Suprapubic skin (tissue), 4 donors: ENCODE measurements around the gene ATXN2. TPM values are rescaled to one million over a fixed set of nuclear protein-coding genes. Genes with fewer than 3 reads are reported as not detected.

ENCODE experiments used
- DNase-seq, 2 donors: peaks; one replicate each; pipeline ENCODE4 v3.0.0-alpha.2; 2019; ENCODE audit warnings: low spot score in 2 of 2
- H3K27ac ChIP-seq: fragments of 200-600 bp; sonication (generic); one replicate; pipeline ENCODE4 v1.5.1; 2019
- H3K27me3 ChIP-seq: fragments of 200-600 bp; sonication (generic); one replicate; pipeline ENCODE4 v1.5.1; 2019
- H3K36me3 ChIP-seq: fragments of 200-600 bp; sonication (generic); one replicate; pipeline ENCODE4 v1.5.1; 2019
- H3K4me1 ChIP-seq: fragments of 200-600 bp; sonication (generic); one replicate; pipeline ENCODE4 v1.5.1; 2019
- H3K4me3 ChIP-seq: fragments of 200-600 bp; sonication (generic); one replicate; pipeline ENCODE4 v1.5.1; 2019; ENCODE audit warnings: mild to moderate bottlenecking
- H3K9me3 ChIP-seq: fragments of 200-600 bp; sonication (generic); one replicate; pipeline ENCODE4 v1.5.1; 2019
- EP300 ChIP-seq: sonication (generic); formaldehyde crosslinking; IDR thresholded peaks from one replicate; pipeline ENCODE4 v1.6.1; 2017; ENCODE audit warnings: antibody characterized with exemption
- POLR2A ChIP-seq, 2 donors: fragments of 450-650 bp; IDR thresholded peaks; one replicate each; pipeline ENCODE4 v1.6.1; 2017; ENCODE audit warnings: antibody characterized with exemption in 2 of 2, mild to moderate bottlenecking in 2 of 2, moderate library complexity in 2 of 2
- POLR2AphosphoS5 ChIP-seq, 3 donors: sonication (generic); formaldehyde crosslinking; IDR thresholded peaks; one replicate each; pipeline ENCODE4 v1.6.1; 2017; ENCODE audit warnings: antibody characterized with exemption in 3 of 3
- WGBS: methylation state at CpG from one replicate; pipeline ENCODE4 v1.1.5; 2018; 5-methylcytosine and 5-hydroxymethylcytosine counted together
- total RNA-seq, 4 donors: library from RNA; depleted of rRNA; stranded (reverse); fragments of >200 nt; gene quantifications; one replicate each; pipeline ENCODE4 v1.1.0, GENCODE V29; 2016
- TF ChIP-seq, protein P1 (sequence below), 2 donors: fragments of 200-600 bp in 1 of 2; fragments of 450-650 bp in 1 of 2; sonication (generic) in 1 of 2; IDR thresholded peaks; one replicate each; pipeline ENCODE4 v1.5.1; 2016 to 2019; ENCODE audit warnings: antibody characterized with exemption in 2 of 2, mild to moderate bottlenecking in 1 of 2, moderate library complexity in 1 of 2

The ATXN2 gene
- total RNA-seq, 4 donors from 2014 or later = 23.3 to 62.8 (median 35.8) TPM

DNA sequence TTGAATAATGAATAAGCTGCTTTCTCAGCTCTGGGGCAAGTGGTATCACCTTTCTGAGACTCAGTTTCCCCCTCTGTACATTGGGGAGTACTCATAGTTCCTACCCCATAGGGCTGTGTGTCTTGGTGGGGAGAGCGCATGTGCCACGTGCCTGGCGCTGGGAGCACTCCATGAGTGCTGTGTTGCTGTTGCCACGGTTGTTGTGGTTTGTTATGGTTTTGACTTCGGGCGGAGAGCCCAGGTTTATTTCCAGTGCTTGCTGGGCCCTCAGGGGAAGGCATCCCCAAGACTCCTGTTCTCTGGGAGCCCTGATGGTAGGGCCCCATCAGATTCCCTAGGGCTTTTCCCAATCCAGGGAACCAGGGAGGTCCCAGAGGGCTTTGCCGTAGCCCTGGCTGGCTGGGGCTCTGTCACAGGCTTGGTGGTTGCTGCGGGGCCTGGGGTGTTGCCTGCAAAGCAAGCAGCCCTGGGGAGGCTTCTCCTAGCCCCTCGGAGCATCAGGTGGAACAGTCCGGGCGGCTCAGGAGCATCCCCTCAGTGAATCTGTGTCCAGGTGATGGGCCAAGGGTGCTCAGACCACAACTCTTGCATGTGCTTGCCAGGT lies 174.8 kb downstream of the ATXN2 start:
- Histone ChIP-seq H3K9me3 (no peaks in the 10 kb centered on the region), H3K27me3 (no peaks in the 10 kb centered on the region), H3K4me3 (no peak overlapping the region), H3K4me1 (peaks cover 22% of the 10 kb centered on the region), H3K36me3 (peaks cover 11% of the 10 kb centered on the region), H3K27ac (no peak overlapping the region)
- TF ChIP-seq EP300 (no peak), POLR2AphosphoS5 (IDR thresholded peaks at IDR 0.05) (no peak), POLR2A (IDR thresholded peaks at IDR 0.05) (no peak)
- TF ChIP-seq, protein P1, sequence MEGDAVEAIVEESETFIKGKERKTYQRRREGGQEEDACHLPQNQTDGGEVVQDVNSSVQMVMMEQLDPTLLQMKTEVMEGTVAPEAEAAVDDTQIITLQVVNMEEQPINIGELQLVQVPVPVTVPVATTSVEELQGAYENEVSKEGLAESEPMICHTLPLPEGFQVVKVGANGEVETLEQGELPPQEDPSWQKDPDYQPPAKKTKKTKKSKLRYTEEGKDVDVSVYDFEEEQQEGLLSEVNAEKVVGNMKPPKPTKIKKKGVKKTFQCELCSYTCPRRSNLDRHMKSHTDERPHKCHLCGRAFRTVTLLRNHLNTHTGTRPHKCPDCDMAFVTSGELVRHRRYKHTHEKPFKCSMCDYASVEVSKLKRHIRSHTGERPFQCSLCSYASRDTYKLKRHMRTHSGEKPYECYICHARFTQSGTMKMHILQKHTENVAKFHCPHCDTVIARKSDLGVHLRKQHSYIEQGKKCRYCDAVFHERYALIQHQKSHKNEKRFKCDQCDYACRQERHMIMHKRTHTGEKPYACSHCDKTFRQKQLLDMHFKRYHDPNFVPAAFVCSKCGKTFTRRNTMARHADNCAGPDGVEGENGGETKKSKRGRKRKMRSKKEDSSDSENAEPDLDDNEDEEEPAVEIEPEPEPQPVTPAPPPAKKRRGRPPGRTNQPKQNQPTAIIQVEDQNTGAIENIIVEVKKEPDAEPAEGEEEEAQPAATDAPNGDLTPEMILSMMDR (IDR thresholded peaks at IDR 0.05) = no peak
- WGBS = 66% methylated on average over 9 of the region's 11 CpGs
- no peak for DNase-seq

GRCh38 chr12:111420494-111420893 lies 178.6 kb downstream of the ATXN2 start:
- Histone ChIP-seq H3K4me1 (peaks cover 7% of the 10 kb centered on the region), H3K36me3 (peaks cover 23% of the 10 kb centered on the region), H3K4me3 (no peak overlapping the region), H3K27me3 (no peaks in the 10 kb centered on the region), H3K27ac (no peak overlapping the region), H3K9me3 (no peaks in the 10 kb centered on the region)
- DNase-seq = no peak
- TF ChIP-seq POLR2AphosphoS5 (IDR thresholded peaks at IDR 0.05) (no peak), EP300 (no peak), POLR2A (IDR thresholded peaks at IDR 0.05) (no peak)
- TF ChIP-seq, protein P1 (IDR thresholded peaks at IDR 0.05) = no peak
- WGBS = 91% methylated on average over 7 of the region's 7 CpGs

DNA sequence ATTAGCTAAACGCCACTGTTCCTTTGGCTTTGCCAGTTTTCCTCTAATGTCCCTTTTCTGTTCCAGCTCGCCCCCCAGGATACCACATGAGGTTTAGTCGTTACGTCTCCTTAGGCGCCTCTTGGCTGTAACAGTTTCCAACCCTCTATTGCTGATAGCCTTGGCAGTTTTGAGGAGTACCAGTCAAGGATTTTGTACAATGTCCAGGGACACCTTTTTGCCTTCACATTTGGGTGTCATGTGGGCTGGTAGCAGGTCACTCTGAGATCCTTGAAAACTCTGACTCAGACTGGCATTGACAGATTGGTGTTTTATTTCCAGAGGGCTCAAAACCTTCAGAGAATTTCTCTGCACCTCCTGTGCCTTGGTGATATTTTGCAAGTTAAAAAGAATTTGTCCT lies 179.3 kb downstream of the ATXN2 start:
- Histone ChIP-seq H3K27ac (no peak overlapping the region), H3K4me1 (peaks cover under 1% of the 10 kb centered on the region), H3K9me3 (no peaks in the 10 kb centered on the region), H3K27me3 (no peaks in the 10 kb centered on the region), H3K36me3 (peaks cover 23% of the 10 kb centered on the region), H3K4me3 (no peak overlapping the region)
- TF ChIP-seq POLR2AphosphoS5 (IDR thresholded peaks at IDR 0.05) = no peak
- TF ChIP-seq, protein P1 (IDR thresholded peaks at IDR 0.05) = no peak
- no peak for TF ChIP-seq EP300
- no peak for TF ChIP-seq POLR2A (IDR thresholded peaks at IDR 0.05)
- no peak for DNase-seq
- WGBS = 93% methylated on average over 5 of the region's 5 CpGs

- TF ChIP-seq EP300 (no peak), POLR2AphosphoS5 (IDR thresholded peaks at IDR 0.05) (no peak), POLR2A (IDR thresholded peaks at IDR 0.05) (no peak)
- TF ChIP-seq, protein P1 (IDR thresholded peaks at IDR 0.05) = no peak
- 89% methylated on average over 17 of the region's 30 CpGs for WGBS
- Histone ChIP-seq H3K4me1 (peaks cover 4% of the 10 kb centered on the region), H3K27ac (no peak overlapping the region), H3K27me3 (no peaks in the 10 kb centered on the region), H3K9me3 (no peaks in the 10 kb centered on the region), H3K4me3 (no peak overlapping the region), H3K36me3 (peaks cover 23% of the 10 kb centered on the region)
- no peak for DNase-seq
Observed at GRCh38 chr12:111418594-111418880, 180.6 kb downstream of the ATXN2 start.

DNA sequence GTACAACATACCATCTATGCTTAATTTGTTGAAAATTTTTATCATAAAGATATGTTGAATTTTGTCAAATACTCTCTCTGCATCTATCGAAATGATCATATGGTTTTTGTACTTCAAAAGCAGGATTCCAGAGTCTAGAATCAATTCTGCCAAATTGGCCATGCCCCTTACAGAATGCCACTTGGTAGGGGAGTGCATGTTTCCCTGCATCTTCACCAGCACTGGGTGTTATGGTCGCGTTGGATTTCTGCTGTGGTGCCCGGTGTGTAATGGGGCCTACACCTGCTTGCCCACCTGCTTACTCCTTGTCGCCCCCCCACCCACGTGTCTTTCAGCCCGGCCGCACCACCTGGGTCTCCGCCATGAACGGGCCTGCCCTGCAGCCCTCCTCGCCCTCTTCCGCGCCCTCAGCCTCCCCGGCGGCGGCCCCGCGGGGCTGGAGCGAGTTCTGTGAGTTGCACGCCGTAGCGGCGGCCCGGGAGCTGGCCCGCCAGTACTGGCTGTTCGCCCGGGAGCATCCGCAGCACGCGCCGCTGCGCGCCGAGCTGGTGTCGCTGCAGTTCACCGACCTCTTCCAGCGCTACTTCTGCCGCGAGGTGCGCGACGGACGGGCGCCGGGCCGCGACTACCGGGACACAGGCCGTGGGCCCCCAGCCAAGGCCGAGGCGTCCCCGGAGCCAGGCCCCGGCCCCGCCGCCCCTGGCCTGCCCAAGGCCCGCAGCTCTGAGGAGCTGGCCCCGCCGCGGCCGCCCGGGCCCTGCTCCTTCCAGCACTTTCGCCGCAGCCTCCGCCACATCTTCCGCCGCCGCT lies 181.1 kb downstream of the ATXN2 start:
- H3K9me3 ChIP-seq = no peaks in the 10 kb centered on the region
- DNase-seq = no peak
- no peaks in the 10 kb centered on the region for H3K27me3 ChIP-seq
- WGBS = 94% methylated on average over 28 of the region's 67 CpGs
- peaks cover 23% of the 10 kb centered on the region for H3K36me3 ChIP-seq
- H3K4me1 ChIP-seq = peaks cover 10% of the 10 kb centered on the region
- TF ChIP-seq POLR2A (IDR thresholded peaks at IDR 0.05) (no peak), EP300 (no peak), POLR2AphosphoS5 (IDR thresholded peaks at IDR 0.05) (no peak)
- TF ChIP-seq, protein P1 (IDR thresholded peaks at IDR 0.05) = no peak
- no peak overlapping the region for H3K4me3 ChIP-seq
- no peak overlapping the region for H3K27ac ChIP-seq
